ENCODE measurements around the gene SFI1. TPM values are rescaled to one million over a fixed set of nuclear protein-coding genes. Genes with fewer than 3 reads are reported as not detected.
A peak's percentile ranks its signal among the peaks of the same experiment; 100 is the strongest.

The SFI1 gene
- total and polyA plus RNA-seq, 3 donors from 2014 or later = 48.8 to 141 (median 129) TPM

GRCh38 chr22:31635638-31636306 lies 139.4 kb downstream of the SFI1 start:
- peaks cover 8% of the 10 kb centered on the region for H3K4me1 ChIP-seq
- no peaks in the 10 kb centered on the region for H3K9me3 ChIP-seq
- no peaks in the 10 kb centered on the region for H3K36me3 ChIP-seq (ENCODE audit: low read depth, missing control alignments)
- no peak for DNase-seq
- no peaks in the 10 kb centered on the region for H3K27me3 ChIP-seq
- intact Hi-C loops (cut with DNase I; ENCODE audit: low total_unique reads) = no loop called here
- H3K27ac ChIP-seq = no peak overlapping the region
- WGBS, 2 donors = 91 to 96% methylated on average over 10 to 13 of the region's 13 CpGs
- TF ChIP-seq CTCF (IDR thresholded peaks at IDR 0.05) (no peak), POLR2A (IDR thresholded peaks at IDR 0.05) (no peak)
- no peak overlapping the region for H3K4me3 ChIP-seq

DNA sequence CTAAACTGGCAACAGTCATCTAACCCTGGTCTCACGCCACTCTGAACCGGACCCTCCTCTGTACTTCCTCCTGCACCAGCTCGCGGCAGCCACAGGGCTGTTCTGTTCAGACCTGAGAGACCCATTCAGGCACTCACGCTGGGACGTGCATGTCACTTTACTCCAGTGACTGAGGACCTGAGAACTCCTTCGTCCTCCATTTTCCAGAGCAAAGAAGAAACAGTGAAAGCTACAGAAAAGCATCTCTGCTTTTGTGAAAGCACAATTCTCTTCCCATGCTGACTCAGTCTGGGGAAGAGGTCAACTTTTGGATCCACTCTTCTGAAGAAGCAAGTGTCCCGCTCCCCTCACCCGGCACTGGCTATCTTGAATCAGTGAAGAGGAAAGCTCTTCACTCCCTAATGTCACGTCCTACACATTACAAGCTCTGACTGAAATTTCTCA lies 141.1 kb downstream of the SFI1 start:
- H3K27me3 ChIP-seq = no peaks in the 10 kb centered on the region
- no peaks in the 10 kb centered on the region for H3K9me3 ChIP-seq
- TF ChIP-seq CTCF (IDR thresholded peaks at IDR 0.05) (peak in 1 of 3 experiments; percentile 9), POLR2A (IDR thresholded peaks at IDR 0.05) (no peak)
- H3K4me1 ChIP-seq = no peaks in the 10 kb centered on the region
- WGBS, 2 donors = 66 to 68% methylated on average over 10 of the region's 10 CpGs
- no peaks in the 10 kb centered on the region for H3K36me3 ChIP-seq (ENCODE audit: low read depth, missing control alignments)
- DNase-seq = peak; percentile 54
- H3K27ac ChIP-seq = peak overlapping the region; percentile 22 to 62
- intact Hi-C loops (cut with DNase I; ENCODE audit: low total_unique reads) = no loop called here
- H3K4me3 ChIP-seq = no peak overlapping the region

DNA sequence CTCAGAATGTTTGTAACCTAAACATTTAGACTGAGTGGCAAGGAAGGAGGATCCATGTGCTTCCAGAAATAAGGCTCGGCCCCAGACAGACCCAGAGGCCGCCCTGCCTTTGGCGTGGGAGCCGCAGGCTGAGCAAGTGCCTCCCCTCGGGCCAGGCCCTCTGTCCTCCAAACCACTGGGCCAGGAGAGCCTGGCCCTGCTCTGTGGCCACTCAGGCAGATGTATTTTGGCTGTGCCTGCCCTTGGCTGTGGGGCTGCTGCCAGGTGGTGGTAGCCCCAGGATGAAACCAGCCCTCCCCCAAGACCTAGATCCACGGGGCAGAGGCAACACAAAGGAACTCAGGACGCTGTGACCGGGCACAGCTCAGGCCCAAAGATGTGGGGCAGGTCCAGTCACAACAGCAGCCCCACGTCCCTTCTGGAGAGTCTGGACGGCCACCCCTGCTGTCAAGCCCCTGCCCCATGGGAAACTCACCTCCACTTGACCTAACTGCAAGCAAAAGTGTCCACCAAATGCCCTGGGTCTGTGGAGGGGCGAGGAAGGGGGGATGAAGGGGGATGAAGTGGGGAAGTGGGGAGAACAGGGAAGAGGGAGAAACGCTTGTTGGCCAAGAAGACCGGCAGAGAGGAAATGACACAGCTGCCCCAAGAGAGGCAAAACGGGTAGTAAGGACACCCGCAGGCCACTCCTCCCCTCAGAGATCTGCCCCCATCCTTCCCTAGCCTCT lies 141.7 kb downstream of the SFI1 start:
- no peak overlapping the region for H3K4me3 ChIP-seq
- no peaks in the 10 kb centered on the region for H3K36me3 ChIP-seq (ENCODE audit: low read depth, missing control alignments)
- H3K27me3 ChIP-seq = no peaks in the 10 kb centered on the region
- intact Hi-C loops (cut with DNase I; ENCODE audit: low total_unique reads) = no loop called here
- H3K9me3 ChIP-seq = no peaks in the 10 kb centered on the region
- WGBS, 2 donors = 63 to 74% methylated on average over 14 to 15 of the region's 15 CpGs
- peak overlapping the region; percentile 22 to 62 for H3K27ac ChIP-seq
- no peaks in the 10 kb centered on the region for H3K4me1 ChIP-seq
- DNase-seq = no peak
- TF ChIP-seq CTCF (IDR thresholded peaks at IDR 0.05) (no peak), POLR2A (IDR thresholded peaks at IDR 0.05) (no peak)

GRCh38 chr22:31639436-31640039 lies 143.2 kb downstream of the SFI1 start:
- intact Hi-C loops (cut with DNase I; ENCODE audit: low total_unique reads) = no loop called here
- H3K27ac ChIP-seq = no peak overlapping the region
- no peaks in the 10 kb centered on the region for H3K9me3 ChIP-seq
- no peaks in the 10 kb centered on the region for H3K27me3 ChIP-seq
- 85 to 96% methylated on average over 3 to 4 of the region's 4 CpGs for WGBS, 2 donors
- TF ChIP-seq CTCF (IDR thresholded peaks at IDR 0.05) (no peak), POLR2A (IDR thresholded peaks at IDR 0.05) (no peak)
- H3K36me3 ChIP-seq (ENCODE audit: low read depth, missing control alignments) = no peaks in the 10 kb centered on the region
- no peak for DNase-seq
- no peak overlapping the region for H3K4me3 ChIP-seq
- H3K4me1 ChIP-seq = no peaks in the 10 kb centered on the region

Data from testis (tissue), 3 donors.